Measurements from ENCODE around the gene RPS5. TPM values are rescaled to one million over a fixed set of nuclear protein-coding genes. Genes with fewer than 3 reads are reported as not detected.

RPS5 gene
- polyA plus RNA-seq, 1 donor (not counting 4 experiments of a cell fraction or from before 2014, with no cell fraction given), result 2,056 TPM

DNA sequence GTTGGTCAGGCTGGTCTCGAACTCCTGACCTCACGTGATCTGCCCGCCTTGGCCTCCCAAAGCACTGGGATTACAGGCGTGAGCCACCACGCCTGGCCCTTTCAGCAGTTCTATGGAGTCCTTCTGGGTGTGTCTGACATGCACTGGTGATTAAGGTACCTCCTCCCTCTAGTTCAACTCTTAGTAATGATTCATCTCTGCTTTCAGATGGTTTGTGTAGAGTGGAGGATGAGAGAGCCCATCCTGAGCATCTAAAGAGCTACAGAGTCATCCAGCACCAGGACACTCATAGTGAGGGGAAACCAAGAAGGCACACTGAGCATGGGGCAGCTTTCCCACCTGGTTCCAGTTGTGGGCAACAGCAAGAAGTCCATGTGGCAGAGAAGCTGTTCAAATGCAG lies 29.5 kb downstream of the RPS5 start:
- FAIRE-seq (no peak), DNase-seq (ENCODE audit: low read depth, low spot score) (no peak)
- dilution Hi-C loops (cut with MboI; ENCODE audit: extremely low pct_ligation_motif_present, low sequenced_read_pairs), result no loop called here
- Histone ChIP-seq H4K20me1 (ENCODE audit: control insufficient read depth, extremely low read depth, insufficient read depth, low read length) (no peaks in the 10 kb centered on the region), H3K27ac (ENCODE audit: control insufficient read depth, insufficient read depth, low read length) (no peak overlapping the region), H3K36me3 (ENCODE audit: control insufficient read depth in 2 of 2, extremely low read depth in 1 of 2, insufficient read depth in 2 of 2, low read length in 2 of 2) (peaks cover 18 to 29% of the 10 kb centered on the region in 2 experiments), H3K9ac (ENCODE audit: control insufficient read depth, extremely low read depth, insufficient read depth, low read length) (no peak overlapping the region), H3K27me3 (ENCODE audit: control insufficient read depth, extremely low read depth, insufficient read depth, low read length) (no peaks in the 10 kb centered on the region), H3K9me3 (ENCODE audit: control insufficient read depth, low read depth, low read length) (no peaks in the 10 kb centered on the region), H3K4me3 (ENCODE audit: control insufficient read depth in 2 of 3, extremely low read depth in 1 of 3, insufficient read depth in 2 of 3, low read depth in 1 of 3, low read length in 3 of 3) (no peak overlapping the region), H3K79me2 (ENCODE audit: control insufficient read depth, insufficient read depth, low read length) (peaks cover 7% of the 10 kb centered on the region), H2AFZ (ENCODE audit: control insufficient read depth, low read length) (no peak overlapping the region), H3K4me1 (ENCODE audit: control insufficient read depth, extremely low read depth, insufficient read depth, low read length) (no peaks in the 10 kb centered on the region), H3K9me1 (ENCODE audit: control insufficient read depth, extremely low read depth, insufficient read depth, low read length) (no peaks in the 10 kb centered on the region), H3K4me2 (ENCODE audit: control insufficient read depth, extremely low read depth, insufficient read depth, low read depth, low read length) (no peak overlapping the region)
- no peak for TF ChIP-seq EZH2 (IDR thresholded peaks at IDR 0.05; ENCODE audit: low read length)
- TF ChIP-seq, protein P1, sequence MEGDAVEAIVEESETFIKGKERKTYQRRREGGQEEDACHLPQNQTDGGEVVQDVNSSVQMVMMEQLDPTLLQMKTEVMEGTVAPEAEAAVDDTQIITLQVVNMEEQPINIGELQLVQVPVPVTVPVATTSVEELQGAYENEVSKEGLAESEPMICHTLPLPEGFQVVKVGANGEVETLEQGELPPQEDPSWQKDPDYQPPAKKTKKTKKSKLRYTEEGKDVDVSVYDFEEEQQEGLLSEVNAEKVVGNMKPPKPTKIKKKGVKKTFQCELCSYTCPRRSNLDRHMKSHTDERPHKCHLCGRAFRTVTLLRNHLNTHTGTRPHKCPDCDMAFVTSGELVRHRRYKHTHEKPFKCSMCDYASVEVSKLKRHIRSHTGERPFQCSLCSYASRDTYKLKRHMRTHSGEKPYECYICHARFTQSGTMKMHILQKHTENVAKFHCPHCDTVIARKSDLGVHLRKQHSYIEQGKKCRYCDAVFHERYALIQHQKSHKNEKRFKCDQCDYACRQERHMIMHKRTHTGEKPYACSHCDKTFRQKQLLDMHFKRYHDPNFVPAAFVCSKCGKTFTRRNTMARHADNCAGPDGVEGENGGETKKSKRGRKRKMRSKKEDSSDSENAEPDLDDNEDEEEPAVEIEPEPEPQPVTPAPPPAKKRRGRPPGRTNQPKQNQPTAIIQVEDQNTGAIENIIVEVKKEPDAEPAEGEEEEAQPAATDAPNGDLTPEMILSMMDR (optimal IDR thresholded peaks at IDR 0.05 in 1 of 3, IDR thresholded peaks at IDR 0.05 in 1 of 3, conservative IDR thresholded peaks at IDR 0.05 in 1 of 3; ENCODE audit: extremely low read depth in 1 of 3, insufficient read depth in 2 of 3, low read length in 3 of 3), result no peak

DNA sequence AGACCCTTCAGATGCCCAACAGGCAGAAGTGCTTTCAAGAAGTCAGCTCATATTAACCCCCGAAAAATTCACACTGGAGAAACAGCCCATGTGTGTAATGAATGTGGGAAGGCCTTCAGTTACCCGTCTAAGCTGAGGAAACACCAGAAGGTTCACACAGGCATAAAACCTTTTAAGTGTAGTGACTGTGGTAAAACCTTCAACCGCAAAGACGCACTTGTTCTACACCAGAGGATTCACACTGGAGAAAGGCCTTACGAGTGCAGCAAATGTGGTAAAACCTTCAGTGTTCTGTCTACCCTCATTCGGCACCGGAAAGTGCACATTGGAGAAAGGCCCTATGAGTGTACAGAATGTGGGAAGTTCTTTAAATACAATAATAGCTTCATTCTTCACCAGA lies 30.0 kb downstream of the RPS5 start:
- Histone ChIP-seq H3K4me1 (ENCODE audit: control insufficient read depth, extremely low read depth, insufficient read depth, low read length) (no peaks in the 10 kb centered on the region), H3K9me1 (ENCODE audit: control insufficient read depth, extremely low read depth, insufficient read depth, low read length) (no peaks in the 10 kb centered on the region), H3K9me3 (ENCODE audit: control insufficient read depth, low read depth, low read length) (no peaks in the 10 kb centered on the region), H3K9ac (ENCODE audit: control insufficient read depth, extremely low read depth, insufficient read depth, low read length) (no peak overlapping the region), H3K27me3 (ENCODE audit: control insufficient read depth, extremely low read depth, insufficient read depth, low read length) (no peaks in the 10 kb centered on the region), H3K4me3 (ENCODE audit: control insufficient read depth in 2 of 3, extremely low read depth in 1 of 3, insufficient read depth in 2 of 3, low read depth in 1 of 3, low read length in 3 of 3) (no peak overlapping the region), H3K79me2 (ENCODE audit: control insufficient read depth, insufficient read depth, low read length) (peaks cover 7% of the 10 kb centered on the region), H3K36me3 (ENCODE audit: control insufficient read depth in 2 of 2, extremely low read depth in 1 of 2, insufficient read depth in 2 of 2, low read length in 2 of 2) (peaks cover 18 to 29% of the 10 kb centered on the region in 2 experiments), H3K27ac (ENCODE audit: control insufficient read depth, insufficient read depth, low read length) (no peak overlapping the region), H4K20me1 (ENCODE audit: control insufficient read depth, extremely low read depth, insufficient read depth, low read length) (no peaks in the 10 kb centered on the region), H2AFZ (ENCODE audit: control insufficient read depth, low read length) (no peak overlapping the region), H3K4me2 (ENCODE audit: control insufficient read depth, extremely low read depth, insufficient read depth, low read depth, low read length) (no peak overlapping the region)
- FAIRE-seq (no peak), DNase-seq (ENCODE audit: low read depth, low spot score) (no peak)
- no peak for TF ChIP-seq EZH2 (IDR thresholded peaks at IDR 0.05; ENCODE audit: low read length)
- TF ChIP-seq, protein P1 (optimal IDR thresholded peaks at IDR 0.05 in 1 of 3, IDR thresholded peaks at IDR 0.05 in 1 of 3, conservative IDR thresholded peaks at IDR 0.05 in 1 of 3; ENCODE audit: extremely low read depth in 1 of 3, insufficient read depth in 2 of 3, low read length in 3 of 3), result no peak
- dilution Hi-C loops (cut with MboI; ENCODE audit: extremely low pct_ligation_motif_present, low sequenced_read_pairs), result no loop called here

All from keratinocyte (primary cell).